ENCODE measurements around the gene ZFTA.
A peak's percentile ranks its signal among the peaks of the same experiment; 100 is the strongest.
"Not testable (repeated sequence)": the region's sequence is repeated elsewhere in the genome, so short reads cannot be mapped to it uniquely, and the experiment has no call there.

ZFTA gene

DNA sequence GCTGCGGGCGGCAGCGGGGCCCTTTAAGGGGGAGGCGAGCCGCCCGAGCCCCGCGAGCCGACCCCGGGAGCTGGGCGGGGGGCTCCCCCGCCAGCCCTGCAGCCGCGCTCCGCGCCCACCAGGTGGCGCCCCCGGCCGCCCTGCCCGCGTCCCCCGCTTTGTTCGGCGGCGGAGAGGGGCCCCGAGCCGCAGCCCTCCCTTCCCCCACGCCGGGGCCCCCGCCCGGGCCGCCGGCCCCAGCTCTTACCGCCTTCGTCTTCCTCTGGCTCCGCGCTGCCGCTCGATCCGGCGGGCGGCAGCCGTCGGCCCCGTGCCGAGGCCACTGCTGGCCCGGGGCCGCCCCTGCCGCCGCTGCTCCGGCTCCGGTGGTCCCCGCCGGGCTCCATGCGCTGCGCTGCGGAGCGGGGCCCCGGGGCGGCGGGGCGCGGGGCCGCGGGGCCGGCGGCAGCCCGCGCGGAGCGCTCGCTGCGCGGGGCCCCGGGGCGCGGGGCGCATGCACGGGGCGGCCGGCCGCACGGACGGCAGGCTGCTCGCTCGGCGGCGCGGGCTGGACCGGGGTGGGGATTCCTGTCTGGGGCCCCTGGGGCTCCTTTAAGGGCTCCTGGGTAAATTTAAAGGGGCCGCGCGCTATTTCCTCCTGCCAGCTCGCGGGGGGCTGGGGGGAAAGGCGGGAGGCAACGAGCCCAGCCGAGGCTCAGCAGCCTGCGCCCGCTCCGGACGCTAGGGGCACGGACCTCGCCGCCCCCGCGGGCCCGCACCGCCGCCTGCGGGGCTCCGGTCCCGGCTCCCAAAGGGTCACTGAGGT, at the start of gene ZFTA:
ZFTA (minus strand) TSS at position 539 of the 805 bp plus-strand sequence; CDS start at position 386, 153 bp downstream.
- DNase-seq: peak; percentile 72

DNA sequence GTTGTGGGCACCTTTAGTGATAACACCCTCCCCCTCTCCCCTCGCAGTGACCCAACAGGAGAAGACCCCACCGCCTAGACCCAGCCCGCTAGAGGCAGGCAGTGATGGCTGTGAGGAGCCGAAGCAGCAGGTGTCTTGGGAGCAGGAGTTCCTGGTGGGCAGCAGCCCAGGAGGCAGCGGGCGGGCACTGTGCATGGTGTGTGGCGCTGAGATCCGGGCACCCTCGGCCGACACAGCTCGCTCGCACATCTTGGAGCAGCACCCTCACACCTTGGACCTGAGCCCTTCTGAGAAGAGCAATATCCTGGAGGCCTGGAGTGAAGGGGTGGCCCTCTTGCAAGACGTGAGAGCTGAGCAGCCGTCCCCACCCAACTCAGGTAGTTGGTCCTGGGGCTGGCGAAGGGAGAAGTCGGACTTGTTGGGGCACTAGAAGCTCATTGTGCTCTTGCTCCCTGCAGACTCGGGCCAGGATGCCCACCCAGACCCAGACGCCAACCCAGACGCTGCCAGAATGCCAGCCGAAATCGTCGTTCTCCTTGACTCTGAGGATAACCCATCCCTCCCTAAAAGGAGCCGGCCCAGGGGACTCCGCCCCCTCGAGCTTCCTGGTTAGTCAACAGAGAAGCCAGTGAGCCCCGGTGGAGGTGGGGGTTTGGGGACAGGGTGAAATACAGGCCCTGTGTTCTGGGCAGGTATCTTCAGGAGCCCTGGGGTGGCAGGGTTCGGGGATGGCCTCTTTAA, 49.4 kb upstream of the ZFTA start:
- DNase-seq: no peak

DNA sequence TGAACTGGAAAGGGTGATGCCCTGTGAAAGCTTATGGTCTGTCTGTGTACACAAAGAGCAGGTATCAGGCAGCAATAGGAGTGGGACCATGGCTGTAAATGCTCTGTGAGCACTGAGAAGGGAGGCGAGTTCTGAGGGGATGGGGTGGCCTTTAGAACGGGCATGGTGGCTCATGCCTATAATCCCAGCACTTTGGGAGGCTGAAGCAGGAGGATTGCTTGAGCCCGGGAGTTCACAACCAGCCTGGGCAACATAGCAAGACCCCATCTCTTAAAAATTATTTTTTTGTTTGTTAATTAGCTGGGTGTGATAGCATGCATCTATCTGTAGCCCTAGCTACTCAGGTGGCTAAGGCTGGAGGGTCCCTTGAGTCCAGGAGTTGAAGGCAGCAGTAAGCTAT, 48.2 kb upstream of the ZFTA start:
- no peak for DNase-seq

DNA sequence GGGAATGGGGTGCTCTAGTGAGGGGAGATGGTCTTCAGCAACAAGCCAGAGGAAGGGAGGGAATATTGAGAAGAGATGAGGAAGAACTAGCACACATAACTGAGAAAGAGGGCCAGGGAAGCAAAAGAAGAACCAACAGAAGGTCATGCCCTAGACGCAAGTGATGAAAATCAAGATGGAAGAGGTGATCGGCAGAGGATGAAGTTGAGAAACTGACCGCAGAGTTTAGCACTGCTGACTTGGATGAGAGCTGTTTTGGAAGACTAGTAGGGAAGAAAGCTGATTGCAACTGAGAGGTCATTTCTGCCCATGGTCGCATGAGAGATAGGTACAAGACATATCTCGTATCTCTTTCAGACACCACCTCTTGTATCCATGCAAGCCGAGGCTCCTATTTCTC, 47.6 kb upstream of the ZFTA start:
- no peak for DNase-seq

DNA sequence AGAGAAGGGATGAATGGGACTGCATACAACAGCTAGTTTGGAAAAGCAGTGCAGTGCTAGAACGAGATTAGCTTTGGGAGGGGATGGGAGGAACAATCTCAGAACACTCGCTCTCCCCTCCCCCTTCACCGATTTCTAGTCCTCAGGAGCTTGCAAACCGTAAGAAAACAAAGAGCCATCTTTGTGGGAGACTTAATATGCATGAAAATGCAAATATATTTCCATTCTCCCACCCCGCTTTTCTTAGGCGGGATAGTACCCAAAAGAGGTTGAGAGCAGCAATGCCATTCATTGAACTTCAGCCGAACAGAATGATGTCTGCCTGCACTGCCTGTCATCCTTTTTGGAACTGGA, 45.8 kb upstream of the ZFTA start:
- no peak for DNase-seq

DNA sequence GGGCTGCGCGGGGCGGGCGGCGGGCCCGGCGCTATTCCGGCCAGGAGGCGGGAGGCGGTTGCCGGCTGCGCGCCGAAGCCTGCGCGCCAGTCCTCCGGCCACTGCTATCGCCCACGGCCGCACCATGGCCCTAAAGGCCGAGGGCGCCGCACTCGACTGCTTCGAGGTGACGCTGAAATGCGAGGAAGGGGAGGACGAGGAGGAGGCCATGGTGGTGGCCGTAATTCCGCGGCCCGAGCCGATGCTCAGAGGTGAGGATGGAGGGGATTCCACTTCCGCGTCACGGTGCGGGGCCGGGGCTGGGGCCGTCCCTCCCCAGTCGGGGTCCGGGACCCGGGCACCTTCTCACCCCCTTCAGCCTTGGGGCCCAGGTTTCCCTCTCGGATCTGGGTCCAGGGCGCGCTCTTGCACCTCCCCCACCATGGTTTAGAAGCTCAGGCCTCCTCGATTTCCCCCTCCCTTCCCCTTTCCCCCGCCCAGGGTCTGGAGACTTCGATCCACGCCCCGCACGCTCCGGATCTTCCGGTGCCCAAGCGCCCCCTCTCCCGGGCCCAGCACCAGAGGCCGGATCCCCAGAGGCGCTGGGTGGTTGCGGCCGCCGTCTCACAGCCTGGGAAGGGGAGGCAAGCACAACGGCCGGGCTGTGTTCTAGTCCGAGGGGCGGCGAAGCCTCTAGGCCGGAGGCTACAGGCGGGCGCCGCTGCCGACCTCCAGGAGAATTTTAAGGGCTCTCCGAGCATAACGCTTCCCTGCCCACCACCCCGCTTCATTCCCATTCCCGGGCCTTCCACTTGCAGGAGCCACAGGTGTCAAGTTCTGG, 45.2 kb upstream of the ZFTA start:
- DNase-seq: peak; percentile 57

DNA sequence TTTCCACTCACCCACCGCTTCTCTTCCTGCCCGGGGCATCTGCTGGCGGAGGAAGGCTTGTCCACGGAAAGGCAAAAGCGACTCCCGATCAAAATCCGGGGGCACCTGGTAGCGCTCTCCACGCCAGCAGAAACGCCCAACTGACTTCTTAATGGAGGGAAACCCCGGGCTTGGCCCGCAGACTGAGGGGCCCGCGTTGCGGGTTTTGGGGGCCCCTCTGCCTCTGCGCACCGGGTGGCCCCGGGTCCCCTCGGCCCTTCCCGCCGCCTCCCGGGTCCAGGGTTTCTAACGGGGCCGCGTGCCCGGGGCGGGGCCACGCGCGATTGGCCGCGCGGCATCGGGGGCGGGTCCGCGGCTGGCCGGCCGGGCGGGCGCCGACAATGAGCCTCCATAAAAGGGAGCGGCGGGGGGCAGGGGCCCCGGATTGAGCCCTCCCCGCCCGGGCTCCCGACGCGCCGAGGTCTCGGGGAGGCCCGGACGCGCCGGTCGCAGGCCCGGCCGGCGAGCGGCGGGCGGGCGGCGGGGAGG, 44.5 kb upstream of the ZFTA start, which contains the start of gene SPINDOC:
SPINDOC (plus strand) TSS at position 422 of the 528 bp plus-strand sequence. CDS start 231 bp downstream, outside the sequence.
- DNase-seq: peak; percentile 82

DNA sequence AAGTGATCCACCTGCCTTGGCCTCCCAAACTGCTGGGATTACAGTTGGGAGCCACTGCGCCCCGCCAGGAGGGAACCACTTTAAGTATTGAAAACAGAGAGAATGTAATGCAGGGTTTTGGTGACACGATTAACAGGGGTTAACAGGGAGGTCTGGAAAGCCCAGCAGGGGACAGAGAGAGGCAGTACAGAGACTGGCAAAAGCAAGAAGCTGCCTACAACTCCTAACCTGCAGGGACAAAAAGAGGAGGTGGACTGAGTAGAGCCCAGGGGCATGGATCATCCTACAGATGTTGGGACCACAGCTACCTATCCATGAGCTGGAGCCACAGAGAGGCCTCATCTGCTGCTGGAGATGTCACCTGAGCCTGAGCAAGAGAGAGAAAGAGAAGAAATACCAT, 42.9 kb upstream of the ZFTA start:
- no peak for DNase-seq

DNA sequence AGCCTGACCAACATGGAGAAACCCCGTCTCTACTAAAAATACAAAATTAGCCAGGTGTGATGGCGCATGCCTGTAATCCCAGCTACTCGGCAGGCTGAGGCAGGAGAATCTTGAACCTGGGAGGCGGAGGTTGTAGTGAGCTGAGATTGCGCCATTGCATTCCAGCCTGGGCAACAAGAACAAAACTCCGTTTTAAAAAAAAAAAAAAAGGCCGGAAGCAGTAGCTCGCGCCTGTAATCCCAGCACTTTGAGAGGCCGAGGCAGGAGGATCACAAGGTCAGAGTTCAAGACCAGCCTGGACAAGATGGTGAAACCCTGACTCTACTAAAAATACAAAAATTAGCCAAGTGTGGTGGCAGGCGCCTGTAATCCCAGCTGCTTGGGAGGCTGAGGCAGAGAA, 41.8 kb upstream of the ZFTA start:
- not testable (repeated sequence) for DNase-seq

DNA sequence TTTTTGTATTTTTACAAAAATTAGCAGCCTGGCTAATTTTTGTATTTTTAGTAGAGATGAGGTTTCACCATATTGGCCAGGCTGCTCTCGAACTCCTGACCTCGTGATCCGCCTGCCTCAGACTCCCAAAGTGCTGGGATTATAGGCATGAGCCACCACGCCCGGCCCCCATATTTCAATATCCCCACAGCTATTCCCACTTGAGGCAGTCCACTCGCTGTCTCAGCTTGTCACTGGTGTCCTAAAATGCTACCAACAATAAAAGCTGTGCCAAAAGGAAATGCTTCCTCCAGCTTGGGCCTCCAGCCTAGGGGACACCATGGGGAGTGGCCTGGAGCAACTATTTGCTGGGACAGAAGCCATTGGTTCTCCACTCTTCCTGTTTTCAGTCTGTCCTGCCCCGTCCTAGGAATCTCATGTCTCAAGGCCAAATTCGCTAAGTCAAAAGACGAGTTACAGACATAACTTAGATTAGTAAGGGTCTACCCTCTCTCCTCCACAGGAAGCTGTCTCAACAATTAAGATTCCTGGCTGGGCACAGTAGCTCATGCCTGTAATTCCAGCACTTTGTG, 37.4 kb upstream of the ZFTA start:
- no peak for DNase-seq

DNA sequence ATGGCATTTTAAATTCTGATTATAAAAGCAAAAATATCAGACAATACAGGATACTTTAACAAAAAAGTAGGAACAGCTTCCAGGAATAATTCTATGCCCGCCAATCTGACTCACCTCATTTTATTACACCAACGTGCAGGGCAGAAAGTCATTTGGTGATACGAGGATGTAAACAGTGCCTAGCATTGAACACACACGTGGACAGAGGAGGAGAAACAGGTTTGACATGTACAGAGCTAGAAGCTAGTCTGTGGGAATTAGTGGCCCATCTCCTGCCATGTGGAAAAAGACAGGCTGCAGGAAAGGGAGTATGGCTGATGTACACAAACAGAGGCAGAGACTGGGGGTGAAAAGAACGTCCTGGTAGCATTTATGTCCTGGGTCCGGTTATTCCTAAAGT, 35.7 kb upstream of the ZFTA start:
- no peak for DNase-seq

DNA sequence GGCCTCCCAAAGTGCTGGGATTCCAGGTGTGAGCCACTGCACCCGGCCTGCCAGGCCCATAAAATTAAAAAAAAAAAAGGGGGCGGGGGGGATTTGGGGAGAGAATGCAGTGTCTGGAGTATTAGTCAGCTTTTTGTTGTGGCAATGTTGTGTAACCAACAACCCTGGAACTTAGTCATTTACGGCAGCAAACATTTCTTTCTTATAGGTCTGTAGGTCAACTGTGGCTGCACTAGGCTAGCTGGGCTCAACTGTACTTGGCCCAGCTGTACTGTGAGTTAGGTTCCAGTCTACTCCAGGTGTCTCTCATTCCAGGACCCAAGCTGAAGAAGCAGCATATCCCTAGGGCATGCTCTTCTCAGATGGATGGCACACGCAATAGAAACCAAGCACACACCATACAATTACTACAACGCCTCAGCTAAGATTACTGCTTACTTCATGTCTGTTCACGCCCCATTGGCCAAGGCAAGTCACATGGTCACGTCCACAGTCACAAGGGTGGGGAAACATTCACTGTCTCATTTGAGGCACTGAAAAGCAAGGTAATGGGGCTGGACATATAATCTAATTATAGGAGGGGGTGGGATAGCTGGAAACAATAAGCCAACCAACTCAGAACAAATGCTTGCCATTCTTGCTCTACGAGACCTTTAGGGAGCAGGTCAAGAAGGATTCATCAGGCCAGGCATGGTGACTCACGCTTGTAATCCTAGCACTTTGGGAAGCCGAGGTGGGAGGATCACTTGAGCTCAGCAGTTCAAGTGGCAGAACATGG, 34.3 kb upstream of the ZFTA start:
- DNase-seq: no peak

DNA sequence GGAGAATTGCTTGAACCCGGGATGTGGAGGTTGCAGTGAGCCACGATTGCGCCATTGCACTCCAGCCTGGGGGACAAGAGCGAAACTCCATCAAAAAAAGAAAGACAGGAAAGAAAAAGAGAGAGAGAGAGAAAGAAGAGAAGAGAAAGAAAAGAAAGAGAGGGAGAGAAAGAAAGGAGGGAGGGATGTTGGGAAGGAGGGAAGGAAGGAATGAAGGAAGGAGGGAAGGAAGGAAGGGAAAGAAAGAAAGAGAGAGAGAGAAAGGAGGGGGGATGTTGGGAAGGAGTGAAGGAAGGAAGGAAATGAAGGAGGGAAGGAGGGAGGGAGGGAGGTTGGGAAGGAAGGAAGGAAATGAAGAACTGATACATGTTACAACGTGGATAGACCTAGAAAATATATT, 32.3 kb upstream of the ZFTA start:
- DNase-seq: no peak

DNA sequence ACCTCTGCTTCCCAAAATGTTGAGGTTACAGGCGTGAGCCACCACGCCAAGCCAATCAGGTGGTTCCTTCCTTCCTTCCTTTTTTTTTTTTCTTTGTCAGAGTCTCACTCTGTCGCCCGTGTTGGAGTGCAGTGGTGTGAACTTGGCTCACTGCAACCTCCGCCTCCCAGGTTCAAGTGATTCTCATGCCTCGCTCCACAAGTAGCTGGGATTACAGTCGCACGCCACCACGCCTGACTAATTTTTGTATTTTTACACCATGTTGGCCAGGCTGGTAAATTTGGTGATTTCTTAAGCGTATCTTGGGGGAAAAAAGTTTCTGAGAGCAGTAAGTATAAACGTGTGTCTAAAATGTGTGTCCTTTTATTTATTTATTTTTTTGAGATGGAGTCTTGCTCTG, 26.5 kb upstream of the ZFTA start:
- no peak for DNase-seq

DNA sequence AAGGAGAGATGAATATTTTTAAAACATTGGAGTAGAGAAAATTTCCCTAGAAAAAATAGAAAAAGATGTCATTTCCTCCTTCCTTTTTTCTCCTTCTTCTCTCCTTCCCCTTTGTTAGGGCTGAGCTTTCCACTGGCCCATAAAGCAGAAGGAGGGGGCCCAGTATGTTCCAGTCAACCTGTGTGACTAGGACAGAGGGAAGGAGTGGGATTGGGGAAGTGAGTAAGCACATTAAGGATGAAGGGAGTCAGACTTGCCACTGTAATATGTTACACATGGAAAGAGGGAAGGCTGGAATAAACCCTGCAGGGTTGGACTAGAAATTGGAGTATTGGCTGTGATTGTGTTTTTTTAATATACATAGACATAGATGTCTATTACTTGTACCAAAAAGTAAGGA, 24.6 kb upstream of the ZFTA start:
- DNase-seq: no peak

DNA sequence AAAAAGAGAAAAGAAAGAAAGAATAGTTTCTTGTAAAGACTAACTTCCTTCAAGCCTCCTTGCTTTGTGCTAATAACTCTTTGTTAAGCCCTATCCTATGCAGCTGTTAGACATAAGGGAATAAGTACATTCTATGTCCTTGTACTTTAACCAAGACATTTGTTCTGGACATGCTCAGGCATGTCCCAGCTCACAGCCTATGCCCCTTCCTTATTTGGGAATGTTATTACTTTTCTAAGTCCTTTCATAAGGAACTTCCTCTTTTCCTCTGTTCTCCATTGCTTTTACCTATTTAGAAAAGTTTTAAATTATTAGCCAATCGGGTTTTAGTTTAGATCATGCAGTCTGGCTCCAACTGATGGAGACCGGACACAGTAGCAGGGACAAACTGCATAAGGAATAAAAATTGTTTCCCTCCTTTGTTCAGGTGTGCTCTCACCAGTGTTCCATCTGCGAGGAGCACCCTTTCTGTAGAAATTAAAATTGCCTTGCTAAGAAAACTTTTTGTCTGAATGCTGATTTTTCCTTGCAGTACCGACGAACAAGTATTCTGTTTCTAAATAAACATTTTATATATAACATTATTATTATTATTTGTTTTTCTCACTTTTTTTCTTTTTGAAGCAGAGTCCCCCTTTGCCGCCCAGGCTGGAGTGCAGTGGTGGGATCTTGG, 23.1 kb upstream of the ZFTA start:
- no peak for DNase-seq

DNA sequence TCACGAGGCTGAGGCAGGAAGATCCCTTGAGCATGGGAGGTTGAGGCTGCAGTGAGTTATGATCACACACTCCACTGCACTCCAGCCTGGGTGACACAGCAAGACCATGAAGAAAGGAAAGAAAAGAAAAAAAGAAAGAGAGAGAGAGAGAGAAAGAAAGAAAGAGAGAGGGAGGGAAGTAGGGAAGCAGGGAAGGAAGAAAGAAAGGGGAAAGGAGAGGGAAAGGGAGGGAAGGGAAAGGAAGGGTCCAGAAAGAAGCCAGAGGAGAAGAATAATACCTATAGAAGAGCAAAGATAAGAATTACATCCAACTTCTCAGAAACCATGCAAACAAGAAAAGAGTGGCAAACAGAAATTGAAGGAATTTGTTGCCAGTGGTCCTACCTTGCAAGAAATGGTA, 17.2 kb upstream of the ZFTA start:
- DNase-seq: no peak

DNA sequence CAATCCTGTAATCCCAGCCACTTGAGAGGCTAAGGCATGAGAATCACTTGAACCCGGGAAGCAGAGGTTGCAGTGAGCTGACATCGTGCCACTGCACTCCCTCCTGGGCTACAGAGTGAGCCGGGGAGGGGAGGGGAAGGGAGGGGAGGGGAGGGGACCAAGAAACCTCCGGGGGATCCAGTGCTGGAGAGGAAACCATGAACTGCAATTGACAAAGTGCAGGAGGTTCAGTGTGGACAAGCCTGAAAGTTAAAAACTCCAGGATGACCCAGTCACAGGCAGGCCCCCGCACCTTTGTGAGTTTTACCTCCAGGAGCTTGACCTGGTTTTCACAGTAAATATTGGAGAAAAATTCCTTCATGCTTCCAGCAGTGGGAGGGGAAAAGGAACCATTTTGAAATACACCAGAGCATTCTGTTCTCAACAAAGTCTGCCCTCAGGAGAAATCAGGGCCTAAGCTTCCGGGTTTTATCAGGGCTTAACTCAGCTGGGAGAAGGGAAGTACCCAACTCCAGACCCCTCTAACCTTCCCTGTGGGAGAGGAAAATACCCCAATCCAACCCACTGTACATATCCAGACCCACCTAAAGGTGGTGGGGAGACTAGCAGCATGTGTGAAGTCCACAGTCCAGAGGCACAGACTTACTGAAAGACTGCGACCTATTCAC, 15.5 kb upstream of the ZFTA start:
- no peak for DNase-seq

DNA sequence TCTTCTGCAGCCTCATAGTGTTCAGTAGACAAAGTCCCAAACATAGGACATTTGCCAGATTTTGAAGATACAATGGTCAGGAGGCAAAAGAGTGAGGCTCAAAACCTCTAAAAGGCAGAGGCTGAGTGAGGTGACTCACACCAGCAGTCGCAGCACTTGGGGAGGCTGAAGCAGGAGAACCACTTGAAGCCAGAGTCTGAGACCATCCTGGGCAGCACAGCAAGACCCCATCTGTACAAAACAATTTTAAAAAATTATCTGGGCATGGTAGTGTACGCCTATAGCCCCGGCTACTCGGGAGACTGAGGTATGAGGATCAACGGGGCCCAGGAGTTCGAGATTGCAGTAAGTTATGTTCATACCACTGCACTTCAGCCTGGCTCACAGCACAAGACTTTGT, 14.2 kb upstream of the ZFTA start:
- no peak for DNase-seq

DNA sequence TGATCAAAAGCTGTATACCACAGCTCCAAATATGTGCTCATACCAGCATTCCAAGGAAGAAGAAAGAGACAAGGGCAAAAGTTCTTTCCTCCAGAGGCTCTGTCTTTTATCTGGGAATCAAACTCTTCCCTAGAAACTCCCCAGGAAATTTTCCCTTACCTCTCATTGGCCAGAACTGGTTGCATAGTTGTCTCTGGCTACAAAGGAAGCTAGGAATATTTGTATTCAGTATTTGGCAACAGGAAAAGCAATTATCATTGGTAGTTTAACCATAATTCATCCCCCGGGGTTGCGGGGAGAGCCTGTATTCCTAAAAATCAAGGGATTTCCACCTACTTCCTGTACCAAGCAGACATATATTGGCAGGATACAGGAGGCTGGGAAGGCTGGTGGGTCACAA, 10.5 kb upstream of the ZFTA start:
- no peak for DNase-seq

DNA sequence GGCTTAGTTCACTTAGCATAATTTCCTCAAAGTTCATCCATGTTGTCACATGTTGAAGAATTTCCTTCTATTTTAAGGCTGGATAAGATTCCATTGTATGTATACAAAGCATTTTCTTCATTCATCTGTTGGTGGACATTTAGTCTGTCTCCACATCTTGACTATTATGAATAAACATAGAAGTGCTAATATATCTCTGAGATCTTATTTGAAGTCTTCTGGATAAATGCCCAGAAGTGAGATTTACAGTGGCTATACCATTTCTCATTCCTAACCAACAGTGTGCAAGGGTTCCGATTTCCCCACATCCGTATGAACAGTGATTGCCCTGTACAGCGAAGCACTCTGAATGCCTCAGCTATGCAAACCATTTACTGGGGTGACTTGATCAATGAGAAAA, 6.6 kb upstream of the ZFTA start:
- DNase-seq: no peak
